GM12874 (cell line): ENCODE data around the gene PALS2.

Experiments used
- TF ChIP-seq, protein P1 (sequence below): IDR thresholded peaks from 2 replicates; pipeline ENCODE4 v1.5.1; 2011; ENCODE audit warnings: low read depth, mild to moderate bottlenecking, control low read depth, low read length, moderate library complexity; ENCODE audit not compliant: insufficient read depth

Gene PALS2

DNA sequence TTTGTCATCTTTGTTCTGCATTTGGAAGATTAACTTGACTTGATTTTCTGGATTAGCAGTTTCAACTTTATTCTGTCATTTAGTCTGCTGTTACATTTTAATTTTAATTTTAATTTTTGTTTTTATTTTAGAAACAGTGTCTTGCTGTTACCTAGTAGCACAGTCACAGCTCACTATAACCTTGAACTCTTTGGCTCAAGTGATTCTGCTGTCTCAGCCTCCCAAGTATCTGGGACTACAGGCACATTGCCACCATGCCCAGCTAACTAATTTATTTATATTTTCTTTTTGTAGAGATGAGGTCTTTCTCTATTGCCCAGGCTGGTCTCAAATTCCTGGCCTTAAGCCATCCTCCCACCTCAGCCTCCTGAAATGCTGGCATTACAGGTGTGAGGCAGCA lies 35.3 kb downstream of the PALS2 start:
- TF ChIP-seq, protein P1, sequence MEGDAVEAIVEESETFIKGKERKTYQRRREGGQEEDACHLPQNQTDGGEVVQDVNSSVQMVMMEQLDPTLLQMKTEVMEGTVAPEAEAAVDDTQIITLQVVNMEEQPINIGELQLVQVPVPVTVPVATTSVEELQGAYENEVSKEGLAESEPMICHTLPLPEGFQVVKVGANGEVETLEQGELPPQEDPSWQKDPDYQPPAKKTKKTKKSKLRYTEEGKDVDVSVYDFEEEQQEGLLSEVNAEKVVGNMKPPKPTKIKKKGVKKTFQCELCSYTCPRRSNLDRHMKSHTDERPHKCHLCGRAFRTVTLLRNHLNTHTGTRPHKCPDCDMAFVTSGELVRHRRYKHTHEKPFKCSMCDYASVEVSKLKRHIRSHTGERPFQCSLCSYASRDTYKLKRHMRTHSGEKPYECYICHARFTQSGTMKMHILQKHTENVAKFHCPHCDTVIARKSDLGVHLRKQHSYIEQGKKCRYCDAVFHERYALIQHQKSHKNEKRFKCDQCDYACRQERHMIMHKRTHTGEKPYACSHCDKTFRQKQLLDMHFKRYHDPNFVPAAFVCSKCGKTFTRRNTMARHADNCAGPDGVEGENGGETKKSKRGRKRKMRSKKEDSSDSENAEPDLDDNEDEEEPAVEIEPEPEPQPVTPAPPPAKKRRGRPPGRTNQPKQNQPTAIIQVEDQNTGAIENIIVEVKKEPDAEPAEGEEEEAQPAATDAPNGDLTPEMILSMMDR, result no peak

DNA sequence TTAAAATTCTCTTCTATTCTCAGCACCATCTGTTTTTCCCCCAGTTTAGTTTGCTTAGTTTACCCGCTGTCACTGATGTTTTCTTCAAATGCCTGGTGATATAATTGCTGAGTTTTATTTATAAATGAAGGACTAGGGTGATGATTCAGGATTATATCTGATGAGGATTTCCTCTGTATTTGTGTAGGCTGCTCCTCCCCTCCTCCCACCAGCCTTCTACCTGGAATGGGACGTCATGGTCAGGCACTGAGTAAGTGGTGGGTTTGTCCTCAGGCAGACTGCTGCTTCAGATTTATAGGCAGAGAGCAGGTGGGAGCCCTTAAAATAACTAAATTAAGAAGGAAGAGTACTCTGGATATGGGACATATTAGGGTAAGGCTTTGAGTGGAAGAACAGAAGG lies 35.8 kb downstream of the PALS2 start:
- TF ChIP-seq, protein P1, result no peak

DNA sequence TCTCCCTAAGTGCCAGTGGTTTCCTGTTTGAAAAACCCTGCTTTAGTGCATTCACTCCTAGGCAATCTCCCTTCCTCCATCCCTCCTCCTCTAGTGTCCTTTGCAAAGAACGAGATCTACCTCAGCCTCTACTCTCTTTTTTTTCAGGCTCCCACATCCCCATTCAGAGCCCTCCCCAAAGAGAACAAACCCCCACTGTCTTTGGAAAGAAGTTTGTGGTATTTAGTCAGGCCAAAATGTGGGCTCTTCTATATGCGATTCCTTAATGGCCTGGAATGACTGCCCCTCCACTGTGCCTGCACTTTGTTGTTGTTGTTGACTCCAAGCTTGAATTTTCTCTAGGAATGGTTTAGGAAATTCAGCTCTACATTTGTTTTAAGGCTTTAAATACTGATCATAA lies 36.3 kb downstream of the PALS2 start:
- TF ChIP-seq, protein P1, result no peak

DNA sequence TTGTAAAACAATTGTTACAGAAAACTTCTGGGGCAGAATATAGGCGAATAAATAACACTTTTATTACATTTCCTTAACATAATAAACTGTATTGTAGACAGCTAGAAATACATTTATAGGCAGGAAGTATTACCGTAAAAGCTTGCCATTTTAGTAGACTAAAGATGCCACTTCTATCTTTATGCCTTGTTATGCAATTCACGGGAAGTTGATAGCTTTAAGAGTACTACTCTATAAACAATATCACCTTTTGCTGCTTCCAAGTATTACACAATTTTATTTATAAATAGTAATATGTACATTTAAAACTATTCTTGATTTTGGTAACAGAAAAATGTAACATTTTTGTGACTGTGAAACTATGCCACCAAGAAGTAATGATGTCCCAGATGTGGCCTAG lies 37.9 kb downstream of the PALS2 start:
- TF ChIP-seq, protein P1, result no peak

DNA sequence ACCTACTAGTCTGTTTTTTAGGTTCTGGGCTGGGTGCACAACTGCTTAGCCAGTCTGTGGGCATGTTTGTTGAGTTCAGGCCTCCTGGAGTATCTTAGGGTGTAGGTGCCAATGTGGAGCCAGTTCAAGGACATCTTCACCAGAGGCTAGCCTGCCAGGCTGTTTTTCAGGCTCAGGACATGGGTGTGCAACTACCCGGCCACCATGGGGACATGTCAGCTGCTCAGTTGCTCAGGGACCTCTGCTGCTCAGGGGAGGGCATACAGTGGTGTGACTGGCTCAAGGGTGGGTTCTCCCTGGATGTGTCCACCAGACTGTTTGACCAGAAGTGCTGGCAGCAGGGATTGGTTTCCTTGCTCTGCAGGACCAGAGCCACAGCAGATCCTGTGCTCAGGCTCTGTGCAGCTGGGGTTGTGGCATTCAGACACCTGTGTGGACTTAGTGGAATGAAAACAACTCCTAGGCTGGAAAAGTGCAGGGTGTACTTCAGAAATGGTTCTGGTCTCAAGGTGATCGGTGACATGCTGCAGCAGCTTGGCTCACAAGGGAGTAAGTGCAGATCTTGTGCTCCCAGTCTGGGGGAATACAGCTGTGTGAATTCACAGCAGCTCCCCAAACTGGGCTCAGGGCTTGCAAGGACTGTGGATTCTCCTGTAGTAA lies 44.8 kb downstream of the PALS2 start:
- TF ChIP-seq, protein P1, result no peak

DNA sequence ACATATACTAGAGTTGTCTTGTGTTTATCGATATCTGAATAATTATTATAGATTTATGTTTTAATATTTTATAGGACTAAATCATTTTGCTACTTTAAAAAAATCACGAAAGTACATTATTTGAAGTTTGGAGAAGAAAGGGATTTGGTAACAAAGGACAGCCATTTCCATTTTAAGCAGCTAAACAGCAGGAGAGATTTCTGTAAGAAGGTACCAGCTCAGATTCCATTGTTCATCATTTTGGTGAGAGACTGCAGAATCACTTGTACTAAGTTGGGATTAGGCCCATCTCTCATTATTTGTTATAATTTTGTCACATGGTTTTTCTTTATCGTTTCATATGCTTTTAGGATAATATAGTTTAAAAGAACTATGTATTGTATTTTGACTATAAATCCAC lies 46.7 kb downstream of the PALS2 start:
- TF ChIP-seq, protein P1, result no peak

DNA sequence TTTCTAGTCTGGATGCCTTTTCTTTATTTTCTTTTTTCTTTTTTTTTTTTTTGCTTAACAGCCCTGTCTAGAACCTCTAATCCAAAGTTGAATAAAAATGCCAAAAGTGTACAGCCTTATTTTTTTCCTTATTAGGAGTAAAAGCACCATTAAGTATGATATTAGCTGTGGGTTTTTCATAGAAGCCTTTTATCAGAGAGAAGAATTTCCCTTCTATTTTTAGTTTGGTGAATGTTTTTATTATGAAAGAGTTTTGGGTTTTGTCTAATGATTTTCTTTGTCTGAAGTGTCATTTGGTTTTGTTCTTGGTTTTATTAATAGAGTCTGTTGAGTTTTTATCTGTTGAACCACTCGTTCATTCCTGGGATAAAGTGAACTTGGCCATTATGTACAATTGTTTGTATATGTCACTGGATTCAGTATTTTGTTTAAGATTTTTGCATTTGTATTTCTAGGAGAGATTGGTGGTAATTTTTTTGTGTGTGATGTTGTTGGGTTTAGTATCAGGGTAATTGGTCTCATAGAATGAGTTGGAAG lies 49.5 kb downstream of the PALS2 start:
- TF ChIP-seq, protein P1, result no peak
